Activated naive CD8-positive, alpha-beta T cell treated with anti-CD3 and anti-CD28 coated beads, Interleukin-2, amount 10 ng/mL, durations not matched to agents 7 days and 5 days (primary cell): ENCODE results near the gene LSM12. TPM values are rescaled to one million over a fixed set of nuclear protein-coding genes. Genes with fewer than 3 reads are reported as not detected.

Experiments used
- ATAC-seq: fragments of 150-1000 bp; cut with Tn5 transposase; one replicate; pipeline ENCODE4 v1.10.0; 2021; ENCODE audit warnings: low read depth, moderate library complexity
- POLR2A ChIA-PET: fragments of 350-600 bp; sonication (Branson Sonifier 250); formaldehyde crosslinking; loops from one replicate; lab custom pipeline; 2021; ENCODE audit warnings: antibody characterized with exemption; lab: Charles Lee
- DNase-seq: peaks from one replicate; pipeline ENCODE4 v3.0.0; 2021
- H3K27ac Mint-ChIP-seq: one replicate; pipeline ENCODE4 v1.8.0; 2022; ENCODE audit warnings: mild to moderate bottlenecking, mixed read lengths
- H3K27me3 Mint-ChIP-seq: one replicate; pipeline ENCODE4 v1.8.0; 2022; ENCODE audit warnings: mild to moderate bottlenecking, moderate library complexity, mixed read lengths
- H3K36me3 Mint-ChIP-seq: one replicate; pipeline ENCODE4 v1.8.0; 2021; ENCODE audit warnings: mild to moderate bottlenecking, mixed read lengths
- H3K4me1 Mint-ChIP-seq: one replicate; pipeline ENCODE4 v1.8.0; 2021; ENCODE audit warnings: mixed read lengths
- H3K4me3 Mint-ChIP-seq: one replicate; pipeline ENCODE4 v1.8.0; 2022; ENCODE audit warnings: mild to moderate bottlenecking, moderate library complexity, mixed read lengths
- H3K9me3 Mint-ChIP-seq: one replicate; pipeline ENCODE4 v1.8.0; 2021; ENCODE audit warnings: mixed read lengths
- total RNA-seq, 2 experiments: library from RNA; stranded (reverse); gene quantifications; one replicate each; pipeline ENCODE4 v1.2.3, GENCODE V29; 2021

The LSM12 gene
- total RNA-seq, 2 experiments from 2014 or later: 46.9 to 51.4 TPM

DNA sequence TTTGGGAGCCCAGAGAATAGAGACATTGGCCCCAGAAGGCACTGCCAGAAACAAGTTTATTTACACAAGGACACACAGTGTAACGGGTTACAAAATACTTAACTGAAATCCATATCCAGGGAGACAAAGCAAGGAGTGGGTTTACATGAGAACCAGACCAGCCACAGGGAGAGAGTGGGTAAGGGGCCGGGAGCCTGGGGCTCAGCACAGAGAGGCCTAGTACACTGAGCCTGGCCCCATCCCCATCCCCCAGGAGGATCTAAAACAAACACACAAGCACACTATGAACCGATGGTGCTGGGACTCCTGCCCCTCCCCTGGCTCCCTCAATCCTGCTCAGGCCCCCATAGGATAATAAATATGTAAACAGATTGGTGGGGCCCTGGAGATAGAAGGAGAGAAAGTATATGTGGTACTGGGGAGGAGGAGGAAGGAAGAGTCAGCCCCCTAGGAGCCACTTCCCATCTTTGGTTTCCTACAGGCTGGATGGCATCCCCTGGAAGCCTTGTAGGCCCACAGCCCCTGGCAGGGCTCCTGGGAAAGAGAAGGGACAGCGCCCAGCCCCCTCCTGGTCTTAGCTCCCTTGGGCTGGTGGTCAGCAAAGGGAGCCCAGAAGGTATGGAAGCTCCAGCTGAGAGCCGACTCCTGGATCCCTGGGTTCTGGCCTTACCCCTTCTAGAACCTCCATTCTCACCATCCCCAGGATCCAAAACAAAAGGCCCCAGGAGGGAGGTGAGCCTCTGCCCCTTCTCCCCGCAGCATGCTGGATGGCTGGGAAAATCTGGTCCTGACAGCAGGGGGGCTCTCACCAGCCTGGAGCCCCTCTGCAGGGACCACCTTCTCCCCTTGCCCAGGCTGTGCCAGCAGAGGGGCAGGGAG is 10.5 kb upstream of the LSM12 start:
- Mint-ChIP-seq H3K9me3 (no peaks in the 10 kb centered on the region), H3K4me3 (no peak overlapping the region), H3K27me3 (no peaks in the 10 kb centered on the region), H3K4me1 (peaks cover 6% of the 10 kb centered on the region), H3K27ac (peak overlapping the region; percentile 25), H3K36me3 (peaks cover 3% of the 10 kb centered on the region)
- no peak for ATAC-seq
- POLR2A ChIA-PET: no interaction called here
- no peak for DNase-seq

DNA sequence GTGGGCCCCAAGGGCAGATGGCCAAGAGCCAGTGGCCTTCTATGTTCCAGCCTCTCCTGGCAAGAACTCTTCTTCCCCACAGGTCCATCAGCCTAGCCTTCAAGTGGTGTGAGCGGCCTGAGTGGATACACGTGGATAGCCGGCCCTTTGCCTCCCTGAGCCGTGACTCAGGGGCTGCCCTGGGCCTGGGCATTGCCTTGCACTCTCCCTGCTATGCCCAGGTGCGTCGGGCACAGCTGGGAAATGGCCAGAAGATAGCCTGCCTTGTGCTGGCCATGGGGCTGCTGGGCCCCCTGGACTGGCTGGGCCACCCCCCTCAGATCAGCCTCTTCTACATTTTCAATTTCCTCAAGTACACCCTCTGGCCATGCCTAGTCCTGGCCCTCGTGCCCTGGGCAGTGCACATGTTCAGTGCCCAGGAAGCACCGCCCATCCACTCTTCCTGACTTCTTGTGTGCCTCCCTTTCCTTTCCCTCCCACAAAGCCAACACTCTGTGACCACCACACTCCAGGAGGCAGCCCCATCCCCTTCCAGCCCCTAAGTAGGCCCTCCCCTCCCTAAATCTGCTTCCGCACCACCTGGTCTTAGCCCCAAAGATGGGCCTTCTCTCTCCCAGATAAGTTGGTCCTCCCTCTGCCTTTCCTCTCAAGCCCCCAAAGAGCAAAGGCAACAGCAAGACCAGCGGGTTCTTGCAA is 9.3 kb upstream of the LSM12 start:
- peak overlapping the region; percentile 45 for H3K27ac Mint-ChIP-seq
- no peaks in the 10 kb centered on the region for H3K9me3 Mint-ChIP-seq
- POLR2A ChIA-PET: interaction anchor here (0.6 kb wide), 1 partner anchor 250 kb away, joined by 3 read pairs; no protein-coding TSS in a partner anchor
- no peak for DNase-seq
- ATAC-seq: no peak
- no peaks in the 10 kb centered on the region for H3K27me3 Mint-ChIP-seq
- H3K4me1 Mint-ChIP-seq: peaks cover 13% of the 10 kb centered on the region
- no peak overlapping the region for H3K4me3 Mint-ChIP-seq
- peaks cover 2% of the 10 kb centered on the region for H3K36me3 Mint-ChIP-seq

DNA sequence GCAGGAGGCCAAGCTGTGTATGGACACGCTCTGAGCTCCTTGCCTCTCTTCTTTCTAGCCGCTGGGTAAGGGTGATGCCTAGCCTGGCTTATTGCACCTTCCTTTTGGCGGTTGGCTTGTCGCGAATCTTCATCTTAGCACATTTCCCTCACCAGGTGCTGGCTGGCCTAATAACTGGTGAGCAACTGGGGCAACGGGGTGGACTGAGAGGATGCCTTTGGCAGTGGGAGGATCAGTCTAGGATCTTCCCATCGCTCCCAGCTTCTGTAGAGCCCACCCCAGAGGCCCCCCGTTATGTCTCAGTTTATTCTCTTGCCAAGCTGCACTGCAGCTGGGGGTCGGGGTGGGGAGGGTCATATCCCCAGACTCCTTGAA is 8.4 kb upstream of the LSM12 start:
- peaks cover 16% of the 10 kb centered on the region for H3K4me1 Mint-ChIP-seq
- H3K4me3 Mint-ChIP-seq: no peak overlapping the region
- no peaks in the 10 kb centered on the region for H3K27me3 Mint-ChIP-seq
- H3K9me3 Mint-ChIP-seq: no peaks in the 10 kb centered on the region
- no peak overlapping the region for H3K27ac Mint-ChIP-seq
- H3K36me3 Mint-ChIP-seq: peaks cover 1% of the 10 kb centered on the region
- POLR2A ChIA-PET: interaction anchor here (0.6 kb wide), 1 partner anchor 251 kb away, joined by 3 read pairs; no protein-coding TSS in a partner anchor
- ATAC-seq (no peak), DNase-seq (no peak)

- ATAC-seq (no peak), DNase-seq (no peak)
- no peaks in the 10 kb centered on the region for H3K27me3 Mint-ChIP-seq
- H3K9me3 Mint-ChIP-seq: no peaks in the 10 kb centered on the region
- peaks cover 1% of the 10 kb centered on the region for H3K36me3 Mint-ChIP-seq
- POLR2A ChIA-PET: no interaction called here
- no peak overlapping the region for H3K4me3 Mint-ChIP-seq
- H3K27ac Mint-ChIP-seq: peak overlapping the region; percentile 4
- peaks cover 17% of the 10 kb centered on the region for H3K4me1 Mint-ChIP-seq
Measured at GRCh38 chr17:44074231-44074910, 7.9 kb upstream of the LSM12 start.

- H3K9me3 Mint-ChIP-seq: no peaks in the 10 kb centered on the region
- POLR2A ChIA-PET: no interaction called here
- ATAC-seq (no peak), DNase-seq (no peak)
- H3K4me3 Mint-ChIP-seq: peak overlapping the region; percentile 97
- H3K27me3 Mint-ChIP-seq: no peaks in the 10 kb centered on the region
- peak overlapping the region; percentile 27 for H3K27ac Mint-ChIP-seq
- peaks cover 18% of the 10 kb centered on the region for H3K4me1 Mint-ChIP-seq
- H3K36me3 Mint-ChIP-seq: no peaks in the 10 kb centered on the region
Measured at GRCh38 chr17:44071772-44072171, 5.3 kb upstream of the LSM12 start.

DNA sequence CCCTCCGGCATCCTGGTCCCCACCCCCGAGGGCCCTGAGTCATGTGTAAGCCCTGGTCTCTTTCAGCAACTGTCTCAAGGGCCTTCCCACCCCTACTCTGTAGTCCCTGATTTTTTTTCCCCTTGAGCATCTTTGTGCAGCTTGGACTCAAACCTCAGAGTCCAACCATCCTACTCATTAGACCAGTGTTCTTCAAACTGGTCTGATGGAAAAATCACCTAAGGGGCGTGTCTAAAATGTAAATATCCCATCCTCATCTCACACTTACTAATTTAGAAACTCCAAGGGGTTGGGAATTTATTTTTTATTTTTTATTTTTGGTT is 4.7 kb upstream of the LSM12 start:
- no peaks in the 10 kb centered on the region for H3K9me3 Mint-ChIP-seq
- POLR2A ChIA-PET: interaction anchor here (0.7 to 1.6 kb wide), 2 partner anchors 52 to 154 kb away, joined by 4 to 8 read pairs; partner anchors contain the start of gene HDAC5

DNA sequence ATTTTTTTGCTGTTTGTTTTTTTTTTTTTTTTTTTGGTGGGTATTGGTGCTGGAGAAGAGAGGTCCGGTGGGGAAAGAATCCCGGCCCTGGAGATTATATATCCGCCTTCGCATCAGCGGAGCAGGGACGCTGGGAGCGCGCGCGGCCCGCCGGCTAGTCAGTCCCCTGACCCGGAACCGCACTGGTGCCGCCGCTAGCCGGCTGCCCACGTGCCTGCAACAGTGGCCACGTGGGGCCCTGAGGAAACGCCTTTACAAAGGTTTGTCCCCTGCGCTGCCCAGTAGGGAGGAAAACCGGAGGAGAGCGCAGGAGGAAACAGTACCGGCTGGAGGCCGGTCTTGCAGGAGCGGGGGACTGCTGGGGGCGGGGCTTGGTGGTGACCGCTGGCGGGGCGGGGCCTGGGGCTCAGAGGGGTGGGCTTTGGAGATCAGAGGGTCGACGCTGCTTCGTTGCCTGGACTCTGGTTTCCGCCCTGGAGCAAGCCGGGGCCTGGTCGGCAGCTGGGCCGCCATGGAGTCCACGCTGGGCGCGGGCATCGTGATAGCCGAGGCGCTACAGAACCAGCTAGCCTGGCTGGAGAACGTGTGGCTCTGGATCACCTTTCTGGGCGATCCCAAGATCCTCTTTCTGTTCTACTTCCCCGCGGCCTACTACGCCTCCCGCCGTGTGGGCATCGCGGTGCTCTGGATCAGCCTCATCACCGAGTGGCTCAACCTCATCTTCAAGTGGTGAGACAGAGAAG is 4.2 kb upstream of the LSM12 start, which contains the start of gene G6PC3:
TSS of gene G6PC3 (plus strand) at position 281 of the 743 bp plus-strand sequence. CDS start at position 512, 231 bp downstream.
- Mint-ChIP-seq H3K36me3 (peaks cover 3% of the 10 kb centered on the region), H3K27ac (peak within 1 kb of the TSS; percentile 93), H3K4me3 (peak within 1 kb of the TSS; percentile 97), H3K9me3 (no peaks in the 10 kb centered on the region), H3K27me3 (no peaks in the 10 kb centered on the region), H3K4me1 (peaks cover 22% of the 10 kb centered on the region)
- POLR2A ChIA-PET: interaction anchor here (0.6 to 1.6 kb wide), 6 partner anchors 9 to 154 kb away, joined by 3 to 9 read pairs (median 5); partner anchors contain the start of gene HDAC5
- DNase-seq: peak; percentile 83
- peak; percentile 74 for ATAC-seq

More for the DNA sequence above, 4.7 kb upstream of the LSM12 start:
- ATAC-seq: peak; percentile 48
- Mint-ChIP-seq H3K27me3 (no peaks in the 10 kb centered on the region), H3K4me1 (peaks cover 20% of the 10 kb centered on the region), H3K4me3 (peak overlapping the region; percentile 97), H3K36me3 (no peaks in the 10 kb centered on the region), H3K27ac (peak overlapping the region; percentile 93)
- DNase-seq: no peak

GRCh38 chr17:44069974-44070454 is 3.5 kb upstream of the LSM12 start:
- H3K27me3 Mint-ChIP-seq: no peaks in the 10 kb centered on the region
- peaks cover 6% of the 10 kb centered on the region for H3K36me3 Mint-ChIP-seq
- POLR2A ChIA-PET: interaction anchor here (0.6 to 1.6 kb wide), 5 partner anchors 9 to 53 kb away, joined by 3 to 9 read pairs (median 6); partner anchors contain the start of gene HDAC5
- ATAC-seq (no peak), DNase-seq (no peak)
- H3K9me3 Mint-ChIP-seq: no peaks in the 10 kb centered on the region
- H3K4me1 Mint-ChIP-seq: peaks cover 26% of the 10 kb centered on the region
- peak overlapping the region; percentile 93 for H3K27ac Mint-ChIP-seq
- H3K4me3 Mint-ChIP-seq: peak overlapping the region; percentile 97

DNA sequence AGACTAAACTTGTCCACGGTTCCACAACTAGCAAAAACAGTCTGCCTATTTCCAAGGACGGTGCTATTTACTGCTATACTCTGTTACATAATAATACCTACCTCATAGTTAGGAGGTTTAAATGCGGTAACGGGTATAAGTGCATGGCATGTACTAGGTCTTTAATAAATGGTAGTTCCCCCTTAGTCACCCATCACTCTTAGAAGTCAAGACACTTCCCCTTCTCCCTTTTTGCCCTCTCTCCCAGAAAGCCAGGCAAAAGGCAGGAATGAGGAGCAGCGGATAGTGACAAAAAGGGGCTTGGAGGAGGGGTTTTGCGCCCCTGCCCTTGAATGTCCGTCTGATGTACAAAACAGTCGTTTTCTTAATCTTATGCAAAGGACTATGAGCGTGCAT is 1.1 kb upstream of the LSM12 start:
- no peak overlapping the region for H3K4me3 Mint-ChIP-seq
- DNase-seq (no peak), ATAC-seq (no peak)
- peaks cover 36% of the 10 kb centered on the region for H3K4me1 Mint-ChIP-seq
- H3K9me3 Mint-ChIP-seq: no peaks in the 10 kb centered on the region
- H3K27ac Mint-ChIP-seq: peak overlapping the region; percentile 97
- H3K27me3 Mint-ChIP-seq: no peaks in the 10 kb centered on the region
- POLR2A ChIA-PET: interaction anchor here (1.0 kb wide), 1 partner anchor 105 kb away, joined by 4 read pairs; no protein-coding TSS in a partner anchor
- H3K36me3 Mint-ChIP-seq: peaks cover 10% of the 10 kb centered on the region

DNA sequence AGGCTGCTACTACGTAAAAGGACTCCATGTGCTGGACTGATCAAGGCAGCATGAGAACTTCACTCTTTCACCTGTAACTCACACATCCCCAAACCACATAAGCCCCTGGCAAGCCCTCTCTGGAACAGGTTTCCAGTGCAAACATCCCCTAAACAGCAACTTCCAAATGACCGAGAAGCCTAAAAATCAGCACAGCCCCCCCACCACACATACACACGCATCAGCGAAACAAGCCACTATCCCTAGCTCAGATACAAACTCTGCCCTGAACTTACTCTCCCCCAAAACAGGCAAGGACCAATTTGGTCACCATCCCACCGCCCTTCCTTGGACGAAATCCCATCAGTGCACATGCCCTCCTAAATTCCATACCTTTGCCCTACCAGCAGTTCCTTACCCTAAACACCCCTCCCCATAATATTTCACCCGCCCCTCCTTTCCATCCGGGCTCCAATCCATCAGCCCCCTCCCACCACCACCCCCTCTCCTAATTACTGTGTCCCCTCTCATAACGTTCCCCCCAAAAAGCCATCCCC is 735 bp downstream of the LSM12 start:
- Mint-ChIP-seq H3K9me3 (no peaks in the 10 kb centered on the region), H3K4me1 (peaks cover 34% of the 10 kb centered on the region), H3K27me3 (no peaks in the 10 kb centered on the region), H3K4me3 (peak overlapping the region; percentile 99), H3K36me3 (peaks cover 17% of the 10 kb centered on the region), H3K27ac (peak overlapping the region; percentile 97)
- DNase-seq (peak; percentile 43), ATAC-seq (no peak)
- POLR2A ChIA-PET: interaction anchor here (0.7 to 2.0 kb wide), 4 partner anchors 11 to 705 kb away, joined by 3 to 10 read pairs (median 4); partner anchors contain the start of gene HDAC5

- Mint-ChIP-seq H3K4me1 (peaks cover 41% of the 10 kb centered on the region), H3K27ac (no peak overlapping the region), H3K27me3 (no peaks in the 10 kb centered on the region), H3K4me3 (peak overlapping the region; percentile 17), H3K9me3 (no peaks in the 10 kb centered on the region), H3K36me3 (peaks cover 26% of the 10 kb centered on the region)
- DNase-seq (no peak), ATAC-seq (no peak)
- POLR2A ChIA-PET: no interaction called here
Measured at GRCh38 chr17:44063704-44064639, 2.5 kb downstream of the LSM12 start.
